Fibroblast of skin of back (primary cell): Measurements from ENCODE around the gene IDS.
"Not testable (repeated sequence)": the region's sequence is repeated elsewhere in the genome, so short reads cannot be mapped to it uniquely, and the experiment has no call there.

Experiments
- DNase-seq: peaks from one replicate; pipeline ENCODE4 v3.0.0-alpha.2; 2013

IDS gene

DNA sequence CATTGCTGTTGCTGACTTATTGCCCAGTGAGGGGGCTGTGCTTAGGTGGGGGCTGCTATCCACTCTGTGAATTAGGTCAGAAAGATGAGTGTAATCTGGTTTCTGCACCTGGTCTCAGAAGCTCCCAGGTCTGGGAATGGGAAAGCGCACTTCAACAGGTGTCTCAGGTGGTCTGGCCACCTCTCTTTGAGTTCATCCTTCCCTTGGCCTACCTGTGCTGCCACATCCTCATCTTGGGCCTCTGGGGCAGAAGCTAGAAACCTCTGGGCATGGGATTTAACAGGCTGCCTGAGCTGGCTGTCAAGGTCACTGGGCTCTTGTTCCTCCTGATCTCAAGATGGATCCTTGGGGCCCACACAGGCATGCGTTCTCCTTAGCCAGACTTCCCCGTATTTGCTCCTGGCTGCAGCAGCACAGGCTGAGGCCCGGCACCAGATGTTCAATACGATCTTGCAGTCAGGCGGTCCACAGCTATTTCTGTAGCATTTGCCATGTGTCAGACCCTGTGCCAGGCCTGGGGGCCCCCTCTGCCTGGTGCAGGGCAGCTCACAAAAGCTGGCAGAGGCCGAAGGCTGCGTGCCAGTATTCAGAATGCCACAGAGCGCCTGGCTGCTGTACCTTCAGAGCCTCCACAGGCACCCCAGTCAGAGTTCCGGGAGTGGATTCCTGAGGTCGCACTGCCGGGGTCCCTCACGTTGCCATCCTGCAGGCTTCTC is 21.4 kb upstream of the IDS start:
- DNase-seq, result not testable (repeated sequence)

- DNase-seq, result not testable (repeated sequence)
Observed at GRCh38 chrX:149525903-149526302, 20.8 kb upstream of the IDS start.

GRCh38 chrX:149525389-149525788 is 20.3 kb upstream of the IDS start:
- peak; percentile 72 for DNase-seq

DNA sequence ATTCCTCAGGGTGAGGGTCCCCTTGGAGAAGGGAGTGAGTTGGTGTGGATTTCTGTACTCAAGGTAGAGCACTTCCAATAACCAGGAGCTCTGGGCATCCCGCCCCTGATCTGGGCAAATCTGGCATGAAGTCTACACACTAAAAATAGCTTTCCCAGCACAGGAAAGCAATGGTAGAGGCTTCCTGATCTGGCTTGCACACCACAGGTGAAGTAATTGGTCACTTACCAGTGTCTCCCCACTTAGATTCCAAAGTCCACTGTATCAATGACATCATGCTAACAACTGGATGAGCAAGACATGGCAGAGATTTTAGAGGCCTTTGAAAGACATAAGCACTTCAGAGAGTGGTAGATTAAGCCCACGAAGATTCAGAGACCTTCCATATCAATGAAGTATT is 17.8 kb upstream of the IDS start:
- no peak for DNase-seq

DNA sequence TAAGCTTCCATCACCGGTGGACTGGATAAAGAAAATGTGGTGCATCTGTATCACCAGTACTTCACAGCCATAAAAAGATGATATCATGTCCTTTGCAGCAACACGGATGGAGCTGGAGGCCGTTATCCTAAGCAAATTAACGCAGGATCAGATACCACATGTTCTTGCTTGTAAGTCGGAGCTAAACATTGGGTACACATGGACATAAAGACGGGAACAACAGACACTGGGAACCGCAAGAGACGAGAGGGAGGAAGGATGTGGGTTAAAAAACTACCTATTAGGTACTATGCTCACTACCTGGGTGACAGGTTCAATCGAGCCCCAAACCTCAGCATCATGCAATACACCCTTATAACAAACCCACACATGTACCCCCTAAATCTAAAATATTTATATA is 16.3 kb upstream of the IDS start:
- DNase-seq, result no peak

DNA sequence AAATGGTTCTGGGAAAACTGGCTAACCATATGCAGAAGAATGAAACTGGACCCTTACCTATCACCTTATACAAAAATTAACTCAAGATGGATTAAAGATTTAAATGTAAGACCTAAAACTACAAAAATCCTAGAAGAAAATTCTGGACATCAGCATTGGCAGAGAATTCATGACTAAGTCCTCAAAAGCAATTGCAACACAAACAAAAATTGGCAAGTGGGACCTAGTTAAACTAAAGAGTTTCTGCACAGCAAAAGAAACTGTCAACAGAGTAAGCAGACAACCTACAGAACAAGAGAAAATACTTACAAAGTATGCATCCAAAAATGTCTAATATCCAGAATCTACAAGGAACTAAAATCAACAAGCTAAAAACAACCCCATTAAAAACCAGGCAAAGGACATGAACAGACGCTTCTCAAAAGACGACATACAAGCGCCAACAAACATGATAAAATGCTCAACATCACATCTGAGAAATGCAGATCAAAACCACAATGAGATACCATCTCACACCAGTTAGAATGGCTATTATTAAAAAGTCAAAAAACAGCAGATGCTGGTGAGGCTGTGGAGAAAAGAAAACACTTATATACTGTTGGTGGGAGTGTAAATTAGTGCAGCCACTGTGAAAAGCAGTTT is 15.7 kb upstream of the IDS start:
- DNase-seq, result not testable (repeated sequence)

DNA sequence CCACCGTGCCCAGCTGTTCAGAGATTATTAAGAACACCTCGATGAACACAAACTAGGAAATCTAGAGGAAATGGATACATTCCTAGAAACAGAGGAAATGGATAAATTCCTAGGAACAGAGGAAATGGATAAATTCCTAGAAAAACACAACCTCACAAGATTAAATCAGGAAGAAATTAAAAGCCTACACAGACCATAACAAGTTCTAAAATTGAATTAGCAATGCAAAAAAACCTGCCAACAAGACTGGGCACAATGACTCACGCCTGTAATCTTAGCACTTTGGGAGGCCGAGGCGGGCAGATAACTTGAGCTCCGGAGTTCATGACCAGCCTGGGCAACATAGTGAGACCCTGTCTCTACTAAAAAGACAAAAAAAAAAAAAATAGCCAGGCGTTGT is 13.1 kb upstream of the IDS start:
- DNase-seq, result no peak

DNA sequence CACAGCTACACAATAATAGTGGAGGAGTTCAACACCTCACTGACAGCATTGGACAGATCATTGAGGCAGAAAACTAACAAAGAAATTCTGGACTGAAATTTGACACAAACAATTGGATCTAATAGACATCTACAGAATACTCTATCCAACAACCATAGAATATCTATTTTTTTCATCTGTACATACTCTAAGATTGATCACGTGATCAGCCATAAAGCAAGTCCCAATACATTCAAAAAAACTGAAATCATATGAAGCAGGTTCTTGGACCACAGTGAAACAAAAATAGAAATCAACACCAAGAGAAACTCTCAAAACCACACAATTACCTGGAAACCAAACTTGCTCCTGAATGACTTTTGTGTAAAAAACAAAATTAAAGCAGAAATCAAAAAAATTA is 12.2 kb upstream of the IDS start:
- DNase-seq, result no peak

DNA sequence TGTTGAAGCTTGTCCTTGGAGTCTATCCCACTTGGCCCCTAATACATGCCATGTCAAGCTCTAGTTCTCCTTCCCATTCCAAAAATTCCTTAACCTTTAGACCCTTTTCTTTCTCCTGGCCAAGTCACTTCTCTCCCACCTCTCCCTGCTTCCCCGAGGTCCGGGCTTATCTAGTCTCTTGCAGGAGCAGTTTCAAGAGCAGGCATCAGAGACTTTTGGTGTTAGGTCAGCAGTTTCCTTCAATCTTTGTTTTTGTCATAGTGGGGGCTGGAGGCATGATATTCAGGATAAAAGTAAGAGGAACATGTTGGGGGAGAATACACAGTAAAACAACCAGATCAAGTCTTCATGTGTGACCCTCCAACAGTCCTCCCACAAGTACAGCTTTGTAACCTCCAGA is 11.5 kb upstream of the IDS start:
- no peak for DNase-seq

DNA sequence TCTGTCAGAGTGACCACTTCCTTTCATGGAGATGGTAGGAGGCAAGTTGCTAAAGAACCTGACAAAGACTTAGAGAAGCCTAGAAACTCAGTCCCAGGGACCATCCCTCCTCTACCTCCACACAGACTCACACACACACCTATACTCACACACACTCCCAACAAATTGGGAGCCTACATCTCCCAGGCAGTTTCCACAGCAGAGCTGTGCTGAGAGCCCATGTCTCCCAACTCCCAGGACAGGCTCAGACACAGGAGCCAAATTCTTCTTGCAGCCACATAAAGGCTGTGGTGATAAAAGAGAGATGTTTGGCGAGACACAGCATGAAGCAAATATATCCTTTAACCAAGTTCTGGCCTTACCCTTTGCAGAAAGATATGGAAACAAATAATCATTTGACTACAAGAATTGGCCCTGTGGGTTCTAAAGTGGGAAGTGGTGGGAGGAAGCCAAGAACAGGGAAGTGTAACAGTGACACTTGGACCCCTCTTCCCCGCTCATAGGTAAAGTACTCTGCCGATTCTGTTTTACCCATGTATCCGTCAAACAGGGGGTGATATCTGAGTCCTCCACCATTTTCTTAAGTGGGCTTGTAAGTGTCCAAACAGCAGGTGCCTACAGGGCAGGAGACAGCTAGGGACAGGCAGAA is 11.0 kb upstream of the IDS start:
- no peak for DNase-seq

DNA sequence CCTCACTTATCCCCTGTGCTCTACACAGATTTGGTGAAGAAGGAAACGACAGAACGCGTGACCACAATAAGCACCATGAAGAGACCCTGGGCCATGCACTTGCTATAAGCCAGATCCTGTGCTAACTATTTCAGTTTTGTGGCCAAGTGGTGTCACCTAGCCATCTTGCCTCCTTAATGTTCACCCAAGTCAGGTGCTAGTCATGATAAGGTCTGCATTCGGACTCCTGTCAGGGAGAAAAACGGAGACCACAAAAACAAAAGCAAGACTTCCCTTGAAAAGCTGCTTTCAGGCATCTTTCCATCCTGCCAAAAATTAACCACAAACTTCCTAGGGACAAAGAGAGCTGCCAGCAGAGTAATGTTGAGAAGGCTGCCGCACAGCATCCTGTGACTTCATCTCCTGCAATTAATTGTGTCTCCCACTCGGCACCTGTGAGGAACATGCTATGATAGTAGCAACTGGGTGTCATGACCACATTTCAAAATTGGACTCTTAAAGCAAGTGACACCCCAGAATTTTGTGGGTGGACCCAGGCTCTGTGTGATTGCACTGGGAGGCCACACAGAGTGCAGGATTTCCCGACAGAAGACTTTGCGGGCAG is 8.8 kb upstream of the IDS start:
- DNase-seq, result no peak

DNA sequence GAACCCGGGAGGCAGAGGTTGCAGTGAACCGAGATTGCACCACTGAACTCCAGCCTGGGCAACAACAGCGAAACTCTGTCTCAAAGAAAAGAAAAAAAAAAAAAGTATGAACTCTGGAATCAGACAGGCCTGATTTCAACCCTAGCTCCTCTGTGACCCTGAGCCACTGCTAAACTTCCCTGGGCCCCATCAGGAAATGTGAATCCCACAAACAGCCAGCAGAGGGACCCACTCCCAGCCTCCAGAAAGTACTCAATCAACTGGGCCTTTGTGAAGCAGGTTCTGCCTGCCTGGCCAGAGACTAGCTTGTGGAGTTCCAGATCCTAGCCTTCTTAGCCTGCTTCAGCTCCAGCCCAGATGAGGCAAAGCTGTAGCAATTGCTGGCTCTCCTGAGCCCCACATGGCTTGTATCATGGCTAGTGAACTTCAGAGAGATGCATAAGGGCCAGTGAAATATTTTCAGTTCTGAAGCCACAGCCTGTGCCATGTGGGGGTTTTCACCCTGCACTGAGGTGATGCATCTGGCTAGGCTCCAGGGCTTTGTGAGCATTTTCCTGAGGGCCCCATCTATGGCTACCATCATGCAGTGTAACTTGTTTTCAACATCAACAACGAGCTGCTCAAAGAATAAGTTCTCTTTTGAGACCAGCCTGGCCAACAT is 7.2 kb upstream of the IDS start:
- DNase-seq, result peak; percentile 40

- no peak for DNase-seq
Observed at GRCh38 chrX:149511081-149511480, 6.0 kb upstream of the IDS start.

DNA sequence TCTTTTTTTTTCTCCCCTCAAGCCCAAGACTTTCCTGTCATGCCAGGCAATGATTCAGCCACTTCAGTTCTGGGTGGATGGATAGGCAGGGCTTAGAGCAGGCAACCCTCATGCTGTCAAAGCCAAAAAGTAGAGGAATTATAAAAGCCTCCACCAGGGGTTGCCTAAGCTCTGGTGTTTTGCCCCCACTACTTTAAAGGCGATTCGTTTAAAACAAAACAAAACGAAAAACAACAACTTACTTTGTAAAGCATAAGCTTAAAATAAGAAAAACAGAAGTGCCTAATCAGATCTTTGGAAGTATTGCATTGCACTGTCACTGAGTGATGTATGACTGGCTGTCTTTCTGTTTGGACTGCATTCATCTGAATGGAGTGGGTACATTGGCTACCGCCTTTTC is 5.3 kb upstream of the IDS start:
- DNase-seq, result peak; percentile 18

DNA sequence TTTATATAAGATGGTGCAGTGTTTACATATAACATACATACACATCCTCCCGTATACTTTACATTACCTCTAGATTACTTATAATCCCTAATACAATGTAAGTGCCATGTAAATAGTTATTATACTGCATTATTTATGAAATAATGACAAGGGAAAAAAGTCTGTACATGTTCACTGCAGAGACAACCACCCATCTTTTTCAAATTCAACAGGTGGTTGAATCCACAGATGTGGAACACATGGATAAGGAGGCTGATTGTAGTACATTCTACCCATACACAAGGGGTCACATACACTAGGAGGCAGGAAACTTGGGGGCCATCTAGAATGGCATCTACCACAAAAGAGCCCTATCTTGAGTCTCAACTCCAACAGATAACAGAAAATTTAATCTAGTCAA is 3.4 kb upstream of the IDS start:
- DNase-seq, result no peak

- DNase-seq, result no peak
Observed at GRCh38 chrX:149506349-149506748, 1.2 kb upstream of the IDS start.

GRCh38 chrX:149505671-149506070 is 565 bp upstream of the IDS start:
- no peak for DNase-seq

DNA sequence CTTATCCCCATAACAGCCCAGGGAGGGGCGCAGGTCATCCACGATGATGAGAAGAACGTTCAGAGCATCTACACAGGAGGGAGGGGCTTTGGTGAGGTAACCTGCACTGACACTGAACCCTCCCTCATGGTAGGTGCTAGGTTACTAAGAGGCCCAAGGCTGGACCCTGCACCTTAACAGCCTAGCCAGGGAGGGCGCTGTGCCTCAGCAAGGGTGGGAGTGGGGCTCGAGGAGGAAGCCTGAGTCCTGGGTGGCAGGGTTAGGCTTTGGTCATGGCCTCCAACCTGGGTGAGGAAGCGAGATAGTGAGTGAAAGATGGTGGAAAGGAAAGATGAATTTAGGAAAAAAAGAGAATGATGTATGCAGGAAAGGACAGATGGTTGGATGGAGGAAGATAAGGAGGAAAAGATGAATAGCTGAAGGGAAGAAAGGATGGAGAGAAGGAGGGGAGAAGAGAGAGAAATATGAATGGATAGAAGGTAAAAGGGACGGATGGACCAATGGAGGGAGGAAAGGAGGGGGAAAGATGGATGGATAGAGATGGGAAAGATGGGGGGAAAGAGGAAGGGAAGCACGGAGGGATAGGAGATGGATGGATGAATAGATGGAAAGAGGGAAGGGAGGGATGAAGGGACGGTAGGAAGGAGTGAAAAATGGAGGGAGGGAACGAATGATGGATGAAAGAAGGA is 736 bp downstream of the IDS start:
- DNase-seq, result no peak

- DNase-seq, result peak; percentile 71
Observed at GRCh38 chrX:149503446-149503845, 1.7 kb downstream of the IDS start.

DNA sequence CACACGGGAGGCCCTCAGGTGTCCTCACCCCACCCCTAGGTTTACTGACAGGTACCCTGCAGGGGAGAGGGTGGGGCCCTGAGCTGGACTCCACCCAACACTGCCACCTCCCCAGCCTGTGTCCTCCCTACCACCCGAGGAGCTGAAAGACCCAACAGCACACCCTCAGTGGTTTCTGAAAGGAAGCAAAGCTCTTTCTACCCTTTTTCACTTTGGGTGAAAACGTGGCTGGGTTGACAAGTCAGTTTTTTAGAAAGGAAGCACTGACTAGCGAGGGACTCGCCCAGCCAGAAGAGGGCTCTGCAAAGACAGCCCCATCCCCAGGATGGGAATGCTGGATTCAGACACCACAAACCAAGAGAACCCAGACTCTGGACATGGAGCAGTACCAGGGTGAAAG is 2.2 kb downstream of the IDS start:
- DNase-seq, result not testable (repeated sequence)

GRCh38 chrX:149499766-149500165 is 5.3 kb downstream of the IDS start:
- no peak for DNase-seq

DNA sequence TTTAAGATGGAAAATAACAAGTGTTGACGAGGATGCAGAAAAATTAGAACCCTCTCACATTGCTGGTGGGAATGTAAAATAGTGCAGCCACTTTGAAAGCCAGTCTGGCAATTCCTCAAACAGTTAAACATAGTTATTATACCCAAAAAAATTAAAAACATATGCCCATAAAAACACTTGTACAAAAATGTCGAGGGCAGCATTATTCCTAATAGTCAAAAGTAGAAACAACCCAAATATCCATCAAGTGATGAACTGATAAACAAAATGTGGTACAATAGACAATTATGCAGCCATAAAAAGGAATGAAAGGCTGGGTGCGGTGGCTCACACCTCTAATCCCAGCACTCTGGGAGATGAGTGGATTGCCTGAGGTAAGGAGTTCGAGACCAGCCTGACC is 6.3 kb downstream of the IDS start:
- DNase-seq, result no peak

DNA sequence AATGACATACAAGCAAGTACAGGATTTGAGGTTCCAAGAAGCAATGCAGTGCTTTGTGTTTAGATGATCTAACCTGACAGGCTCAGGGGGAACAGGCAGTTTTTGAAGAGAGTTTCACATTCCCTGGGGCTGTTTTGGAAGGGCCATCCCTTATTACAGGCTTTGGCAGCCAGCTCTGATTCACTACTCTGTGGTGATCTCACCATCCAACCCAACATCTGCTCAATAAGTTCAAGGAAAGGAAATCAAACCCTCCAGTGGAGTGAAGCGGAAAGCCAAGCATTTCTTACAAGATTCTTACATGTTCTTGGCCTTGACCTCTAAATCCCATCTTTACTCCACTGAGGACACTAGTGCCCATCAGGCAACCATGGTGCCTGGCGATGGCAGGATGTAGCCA is 7.5 kb downstream of the IDS start:
- DNase-seq, result peak; percentile 67
